Small intestine (tissue), 7 donors: Measurements from ENCODE around the gene ALDH3B2. TPM values are rescaled to one million over a fixed set of nuclear protein-coding genes. Genes with fewer than 3 reads are reported as not detected.
"Not testable (repeated sequence)": the region's sequence is repeated elsewhere in the genome, so short reads cannot be mapped to it uniquely, and the experiment has no call there.

Source experiments
- DNase-seq, 2 donors: peaks; one replicate each; pipeline versions ENCODE4 v3.0.0 to v3.0.0-alpha.2; 2013
- FAIRE-seq: peaks from 2 replicates; lab custom pipeline; 2012; peaks lifted over from hg19 to GRCh38; lab: Jason Lieb, UNC
- H3K27ac ChIP-seq, 3 donors: one replicate each; pipeline ENCODE4 v1.5.1; 2013; ENCODE audit warnings: low read length in 2 of 3, mild to moderate bottlenecking in 2 of 3, control low read depth in 1 of 3, inconsistent platforms in 1 of 3, low read depth in 1 of 3, moderate library complexity in 1 of 3
- H3K27me3 ChIP-seq, 3 donors: one replicate each; pipeline ENCODE4 v1.6.1; 2013; ENCODE audit warnings: low read length in 3 of 3, inconsistent platforms in 1 of 3; ENCODE audit not compliant: control insufficient read depth in 3 of 3, insufficient read depth in 3 of 3
- H3K36me3 ChIP-seq, 3 donors: one replicate each; pipeline ENCODE4 v1.6.1; 2013; ENCODE audit warnings: low read length in 3 of 3, inconsistent platforms in 1 of 3, low read depth in 1 of 3, mild to moderate bottlenecking in 1 of 3, moderate library complexity in 1 of 3; ENCODE audit not compliant: control insufficient read depth in 3 of 3, insufficient read depth in 2 of 3
- H3K4me1 ChIP-seq, 3 donors: one replicate each; pipeline ENCODE4 v1.6.1; 2013; ENCODE audit warnings: low read length in 2 of 3, inconsistent platforms in 1 of 3, low read depth in 1 of 3, mild to moderate bottlenecking in 1 of 3, moderate library complexity in 1 of 3; ENCODE audit not compliant: control insufficient read depth in 3 of 3, insufficient read depth in 2 of 3
- H3K4me3 ChIP-seq, 3 donors: one replicate each; pipeline ENCODE4 v1.5.1; 2013; ENCODE audit warnings: low read length in 3 of 3, control low read depth in 1 of 3, inconsistent platforms in 1 of 3, low read depth in 1 of 3, mild to moderate bottlenecking in 1 of 3, moderate library complexity in 1 of 3
- H3K9me3 ChIP-seq, 2 donors: one replicate each; pipeline ENCODE4 v1.6.1; 2013; ENCODE audit warnings: low read depth in 1 of 2, low read length in 1 of 2; ENCODE audit not compliant: control insufficient read depth in 2 of 2, insufficient read depth in 1 of 2
- WGBS, 3 donors: extraction: QIAGEN DNeasy Blood & Tissue Kit; methylation state at CpG; one replicate each; pipeline ENCODE4 v1.1.7; 2013; 5-methylcytosine and 5-hydroxymethylcytosine counted together
- polyA plus RNA-seq, 4 donors: library from polyadenylated mRNA; stranded (reverse) in 3 of 4; unstranded in 1 of 4; fragments of 200-250 nt in 3 of 4; fragments of 120-200 nt in 1 of 4; gene quantifications; one replicate each; pipeline versions ENCODE4 v1.2.1 to v1.2.3, GENCODE V29; 2013
- donor health status: healthy with polysubstance abuse.
- donor health status: control.
- donor health status: control.
- donor health status: Bipolar disorder and iron deficiency.
- donor health status: healthy.

ALDH3B2 gene
- polyA plus RNA-seq, 4 donors, result 0.03 to 0.12 TPM; not detected in 2

GRCh38 chr11:67705264-67705663, 30.8 kb upstream of the ALDH3B2 start:
- Histone ChIP-seq H3K36me3 (no peaks in the 10 kb centered on the region), H3K4me3 (no peak overlapping the region), H3K4me1 (no peaks in the 10 kb centered on the region), H3K27me3 (peaks cover 0 to 2% (median 0%) of the 10 kb centered on the region in 3 donors), H3K9me3 (no peaks in the 10 kb centered on the region), H3K27ac (no peak overlapping the region)
- WGBS, 3 donors, result 86 to 93% (median 89%) methylated on average over 3 of the region's 3 CpGs
- FAIRE-seq, result no peak
- no peak for DNase-seq

- no peaks in the 10 kb centered on the region for H3K4me1 ChIP-seq
- peaks cover 0 to 2% of the 10 kb centered on the region in 2 donors for H3K9me3 ChIP-seq
- peaks cover 0 to 3% (median 0%) of the 10 kb centered on the region in 3 donors for H3K27me3 ChIP-seq
- no peak overlapping the region for H3K27ac ChIP-seq
- 76 to 88% (median 78%) methylated on average over 7 of the region's 7 CpGs for WGBS, 3 donors
- no peak overlapping the region for H3K4me3 ChIP-seq
- no peaks in the 10 kb centered on the region for H3K36me3 ChIP-seq
- FAIRE-seq (no peak), DNase-seq (no peak)
Observed at GRCh38 chr11:67704524-67704923, 30.1 kb upstream of the ALDH3B2 start.

- H3K4me1 ChIP-seq, H3K4me3 ChIP-seq, FAIRE-seq, H3K27ac ChIP-seq, H3K9me3 ChIP-seq, H3K27me3 ChIP-seq, DNase-seq, H3K36me3 ChIP-seq: not testable (repeated sequence)
- WGBS, 3 donors, result 67 to 70% (median 68%) methylated on average over 5 of the region's 5 CpGs
Observed at GRCh38 chr11:67703709-67704108, 29.3 kb upstream of the ALDH3B2 start.

DNA sequence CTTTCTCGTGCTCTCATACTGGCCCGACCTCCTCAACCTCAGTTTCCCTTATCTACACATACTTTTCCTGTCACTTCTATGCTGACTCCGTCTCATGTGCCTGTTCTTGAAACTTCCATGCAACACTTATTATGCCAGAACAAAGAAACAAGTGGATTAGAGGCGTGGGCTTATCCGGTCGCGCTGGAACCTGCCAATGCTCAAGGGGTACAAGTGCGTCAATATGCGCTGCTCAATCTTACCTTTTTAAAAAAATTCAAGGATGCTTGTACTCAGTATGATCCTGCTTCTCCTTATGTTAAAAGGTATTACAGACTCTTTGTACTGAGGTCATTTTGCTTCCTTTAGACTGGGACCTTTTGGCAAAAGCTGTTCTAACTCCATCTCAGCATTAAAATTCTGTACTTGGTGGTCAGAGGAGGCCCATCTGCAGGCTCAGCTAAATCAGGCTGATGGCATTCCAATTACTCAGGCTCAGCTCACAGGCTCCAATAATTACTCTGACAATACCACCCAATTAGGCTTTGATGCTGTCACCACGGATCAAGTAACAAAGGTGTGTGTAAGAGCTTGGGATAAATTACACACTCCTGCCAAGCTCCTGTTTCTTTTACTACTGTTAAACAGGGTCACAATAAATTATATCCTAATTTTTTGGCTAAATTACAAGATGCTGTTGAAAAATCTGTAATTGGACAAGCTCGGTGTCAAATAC, 26.3 kb upstream of the ALDH3B2 start:
- FAIRE-seq (no peak), DNase-seq (no peak)
- Histone ChIP-seq H3K9me3 (peaks cover 0 to 21% of the 10 kb centered on the region in 2 donors), H3K36me3 (no peaks in the 10 kb centered on the region), H3K27me3 (peaks cover 0 to 3% (median 2%) of the 10 kb centered on the region in 3 donors), H3K27ac (no peak overlapping the region), H3K4me3 (no peak overlapping the region), H3K4me1 (no peaks in the 10 kb centered on the region)
- 79 to 86% (median 83%) methylated on average over 11 of the region's 11 CpGs for WGBS, 3 donors

DNA sequence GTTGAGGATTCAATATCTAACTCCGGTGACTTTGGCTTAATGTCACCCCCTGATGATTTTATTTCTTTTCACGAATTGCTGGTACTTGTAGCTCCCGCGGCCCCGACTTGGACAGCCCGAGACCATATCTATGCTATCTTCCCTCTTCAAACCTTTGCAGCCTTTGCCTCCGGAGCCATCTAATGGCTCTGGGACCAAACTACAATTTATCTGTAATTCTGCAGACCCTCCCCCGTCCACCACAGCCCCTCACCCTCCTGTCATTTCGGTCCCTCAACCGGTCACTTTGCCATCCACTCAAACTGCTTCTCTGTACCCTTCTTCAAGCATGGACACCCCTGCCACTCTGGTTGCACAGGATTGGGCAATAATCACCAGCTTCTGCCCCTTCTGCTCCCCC, 25.7 kb upstream of the ALDH3B2 start:
- FAIRE-seq, result no peak

GRCh38 chr11:67699521-67699920, 25.1 kb upstream of the ALDH3B2 start:
- Histone ChIP-seq H3K4me3 (no peak overlapping the region), H3K27me3 (peaks cover 0 to 3% (median 2%) of the 10 kb centered on the region in 3 donors), H3K36me3 (no peaks in the 10 kb centered on the region), H3K9me3 (peaks cover 0 to 28% of the 10 kb centered on the region in 2 donors), H3K27ac (no peak overlapping the region), H3K4me1 (no peaks in the 10 kb centered on the region)
- FAIRE-seq (no peak), DNase-seq (peak in 1 of 2 donors; percentile 25)
- 66 to 85% (median 77%) methylated on average over 10 of the region's 10 CpGs for WGBS, 3 donors

More for the DNA sequence above, 25.7 kb upstream of the ALDH3B2 start:
- peaks cover 0 to 26% of the 10 kb centered on the region in 2 donors for H3K9me3 ChIP-seq
- DNase-seq, result no peak
- H3K36me3 ChIP-seq, result no peaks in the 10 kb centered on the region
- 72 to 79% (median 76%) methylated on average over 10 of the region's 10 CpGs for WGBS, 3 donors
- peaks cover 0 to 3% (median 2%) of the 10 kb centered on the region in 3 donors for H3K27me3 ChIP-seq
- no peaks in the 10 kb centered on the region for H3K4me1 ChIP-seq
- no peak overlapping the region for H3K4me3 ChIP-seq
- H3K27ac ChIP-seq, result no peak overlapping the region

GRCh38 chr11:67698247-67698646, 23.8 kb upstream of the ALDH3B2 start:
- H3K9me3 ChIP-seq, result peaks cover 0 to 28% of the 10 kb centered on the region in 2 donors
- H3K36me3 ChIP-seq, result no peaks in the 10 kb centered on the region
- no peak for FAIRE-seq
- 77 to 83% (median 78%) methylated on average over 6 of the region's 6 CpGs for WGBS, 3 donors
- DNase-seq, result no peak
- peaks cover 0 to 3% (median 2%) of the 10 kb centered on the region in 3 donors for H3K27me3 ChIP-seq
- no peak overlapping the region for H3K4me3 ChIP-seq
- H3K27ac ChIP-seq, result no peak overlapping the region
- no peaks in the 10 kb centered on the region for H3K4me1 ChIP-seq

- FAIRE-seq, result no peak
- peaks cover 0 to 28% of the 10 kb centered on the region in 2 donors for H3K9me3 ChIP-seq
- WGBS, 3 donors, result 82 to 91% (median 88%) methylated on average over 4 of the region's 4 CpGs
- H3K27me3 ChIP-seq, result peaks cover 0 to 3% (median 2%) of the 10 kb centered on the region in 3 donors
- DNase-seq, result no peak
- H3K27ac ChIP-seq, result no peak overlapping the region
- H3K36me3 ChIP-seq, result no peaks in the 10 kb centered on the region
- H3K4me3 ChIP-seq, result no peak overlapping the region
- H3K4me1 ChIP-seq, result no peaks in the 10 kb centered on the region
Observed at GRCh38 chr11:67697846-67698245, 23.4 kb upstream of the ALDH3B2 start.
